Measurements from ENCODE around the gene CD300LD. TPM values are rescaled to one million over a fixed set of nuclear protein-coding genes. Genes with fewer than 3 reads are reported as not detected.
"Not testable (repeated sequence)": the region's sequence is repeated elsewhere in the genome, so short reads cannot be mapped to it uniquely, and the experiment has no call there.

Gene CD300LD
- total RNA-seq, 2 donors from 2014 or later, result not detected

DNA sequence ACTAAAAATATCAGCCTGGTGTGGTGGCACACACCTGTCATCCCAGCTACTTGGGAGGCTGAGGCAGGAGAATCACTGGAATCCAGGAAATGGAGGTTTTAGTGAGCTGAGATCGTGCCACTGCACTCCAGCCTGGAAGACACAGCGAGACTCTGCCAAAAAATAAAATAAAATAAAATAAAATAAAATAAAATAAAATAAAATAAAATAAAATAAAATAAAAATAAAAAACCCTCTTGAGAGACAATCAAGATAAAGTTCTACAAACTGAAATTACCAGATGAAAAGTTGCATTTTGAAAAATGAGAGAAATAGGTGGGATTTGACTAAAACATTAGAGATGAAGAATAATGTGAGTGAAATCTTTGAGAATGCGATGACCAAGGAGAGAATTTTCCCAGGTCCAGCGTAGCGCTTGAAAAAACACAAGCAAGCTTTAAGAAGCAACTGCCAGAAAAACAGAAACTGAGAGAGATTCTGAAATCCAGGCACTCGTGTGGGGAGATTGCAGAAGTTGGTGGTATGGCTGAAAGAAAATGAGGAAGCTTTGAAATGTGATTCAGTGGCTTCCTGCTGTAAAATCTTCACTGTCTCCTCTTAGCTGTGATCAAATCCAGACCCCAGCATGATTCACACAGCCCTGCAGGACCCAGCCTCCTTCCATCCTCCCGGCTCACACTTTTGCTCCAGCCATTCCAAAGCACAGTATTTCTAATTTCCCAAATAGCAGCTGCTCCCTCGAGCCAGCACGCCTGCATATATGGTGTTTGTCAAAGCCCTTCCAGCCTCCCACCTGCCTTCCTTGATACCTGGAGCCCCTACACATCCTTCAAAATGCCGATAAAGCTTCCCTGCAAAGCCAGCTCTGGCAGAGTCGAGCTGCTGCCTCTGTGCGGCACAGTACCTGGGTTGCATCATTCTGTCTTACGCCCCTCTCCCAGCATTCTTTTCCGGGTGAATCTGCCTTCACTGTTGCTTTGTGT, 39.7 kb upstream of the CD300LD start:
- Histone ChIP-seq H3K27ac (no peak overlapping the region), H3K9me3 (no peaks in the 10 kb centered on the region), H3K4me1 (no peaks in the 10 kb centered on the region), H3K27me3 (no peaks in the 10 kb centered on the region), H3K4me3 (no peak overlapping the region), H3K36me3 (replicated peaks in 1 of 2; ENCODE audit: insufficient read depth in 1 of 2, low read depth in 2 of 2) (no peaks in the 10 kb centered on the region)
- DNase-seq (peak in 1 of 4 donors; percentile 43), ATAC-seq (no peak)
- intact Hi-C loops (cut with DNase I), result no loop called here
- no peak for TF ChIP-seq CTCF (IDR thresholded peaks at IDR 0.05)
- no peak for TF ChIP-seq POLR2A (IDR thresholded peaks at IDR 0.05)
- 31 to 39% methylated on average over 14 of the region's 14 CpGs for WGBS, 2 donors

DNA sequence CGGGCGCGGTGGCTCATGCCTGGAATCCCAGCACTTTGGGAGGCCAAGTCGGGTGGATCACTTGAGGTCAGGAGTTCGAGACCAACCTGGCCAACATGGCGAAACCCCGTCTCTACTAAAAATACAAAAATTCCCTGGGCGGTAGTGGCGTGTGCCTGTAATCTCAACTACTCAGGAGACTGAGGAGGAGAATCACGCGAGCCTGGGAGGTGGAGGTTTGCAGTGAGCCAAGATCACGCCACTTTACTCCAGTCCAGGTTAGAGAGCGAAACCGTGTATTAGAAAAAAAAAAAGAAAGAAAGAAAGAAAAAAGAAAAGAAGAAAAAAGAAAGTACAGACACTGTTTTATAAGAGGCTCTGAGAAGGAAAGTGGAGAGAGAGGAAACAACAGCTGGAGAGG, 38.2 kb upstream of the CD300LD start:
- H3K4me3 ChIP-seq; H3K4me1 ChIP-seq; H3K27me3 ChIP-seq; H3K27ac ChIP-seq; H3K9me3 ChIP-seq; H3K36me3 ChIP-seq (replicated peaks in 1 of 2; ENCODE audit: insufficient read depth in 1 of 2, low read depth in 2 of 2); DNase-seq; ATAC-seq; intact Hi-C loops (cut with DNase I): not testable (repeated sequence)
- WGBS, 2 donors, result 73 to 86% methylated on average over 14 of the region's 14 CpGs

DNA sequence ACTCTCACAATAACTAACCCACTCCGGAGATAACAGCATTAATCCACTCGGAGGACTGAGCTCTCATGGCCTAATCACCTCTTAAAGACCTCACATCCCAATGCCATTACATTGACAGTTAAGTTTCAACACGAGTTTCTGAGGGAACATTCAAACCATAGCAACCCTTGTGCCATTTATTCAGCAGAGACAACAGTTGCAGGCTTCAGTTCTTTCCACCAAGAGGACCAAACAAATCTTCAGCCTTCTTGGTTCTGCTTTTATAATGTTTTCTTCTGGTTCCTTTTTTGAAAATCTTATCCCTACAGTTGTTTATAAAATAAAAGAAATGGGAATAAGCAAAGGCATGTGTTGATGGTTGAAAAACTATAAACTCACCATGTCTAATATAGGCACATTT, 33.6 kb upstream of the CD300LD start:
- TF ChIP-seq CTCF (IDR thresholded peaks at IDR 0.05) (no peak), POLR2A (IDR thresholded peaks at IDR 0.05) (no peak)
- H3K9me3 ChIP-seq, result no peaks in the 10 kb centered on the region
- H3K4me3 ChIP-seq, result no peak overlapping the region
- H3K4me1 ChIP-seq, result no peaks in the 10 kb centered on the region
- intact Hi-C loops (cut with DNase I), result no loop called here
- DNase-seq (no peak), ATAC-seq (no peak)
- no peaks in the 10 kb centered on the region for H3K36me3 ChIP-seq (replicated peaks in 1 of 2; ENCODE audit: insufficient read depth in 1 of 2, low read depth in 2 of 2)
- 25 to 32% methylated on average over 3 of the region's 3 CpGs for WGBS, 2 donors
- H3K27me3 ChIP-seq, result no peaks in the 10 kb centered on the region
- H3K27ac ChIP-seq, result no peak overlapping the region

GRCh38 chr17:74624131-74624530, 32.0 kb upstream of the CD300LD start:
- TF ChIP-seq POLR2A (IDR thresholded peaks at IDR 0.05) (no peak), CTCF (IDR thresholded peaks at IDR 0.05) (no peak)
- intact Hi-C loops (cut with DNase I), result no loop called here
- no peak overlapping the region for H3K4me3 ChIP-seq
- no peaks in the 10 kb centered on the region for H3K36me3 ChIP-seq (replicated peaks in 1 of 2; ENCODE audit: insufficient read depth in 1 of 2, low read depth in 2 of 2)
- WGBS, 2 donors, result 70 to 89% methylated on average over 1 of the region's 1 CpG
- ATAC-seq (no peak), DNase-seq (no peak)
- H3K27ac ChIP-seq, result no peak overlapping the region
- no peaks in the 10 kb centered on the region for H3K27me3 ChIP-seq
- no peaks in the 10 kb centered on the region for H3K9me3 ChIP-seq
- no peaks in the 10 kb centered on the region for H3K4me1 ChIP-seq

- peak within 1 kb of the TSS in 1 of 4 donors; percentile 24 for H3K27ac ChIP-seq
- intact Hi-C loops (cut with DNase I), result no loop called here
- 37 to 46% methylated on average over 5 of the region's 5 CpGs for WGBS, 2 donors
- no peaks in the 10 kb centered on the region for H3K9me3 ChIP-seq
- no peaks in the 10 kb centered on the region for H3K27me3 ChIP-seq
- no peak within 1 kb of the TSS for H3K4me3 ChIP-seq
- no peaks in the 10 kb centered on the region for H3K4me1 ChIP-seq
- DNase-seq, result no peak
- H3K36me3 ChIP-seq (replicated peaks in 1 of 2; ENCODE audit: insufficient read depth in 1 of 2, low read depth in 2 of 2), result no peaks in the 10 kb centered on the region
- TF ChIP-seq POLR2A (IDR thresholded peaks at IDR 0.05), result no peak
- TF ChIP-seq CTCF (IDR thresholded peaks at IDR 0.05), result no peak
- ATAC-seq, result no peak
Measured at GRCh38 chr17:74623693-74624093, 31.6 kb upstream of the CD300LD start, which contains the start of gene CD300E. CD300E (minus strand) TSS chr17:74623738; CDS start chr17:74623621, 117 bp downstream.
